HG03175 (cell line): Measurements from ENCODE around the gene PTPRF.

ENCODE experiments used
- ATAC-seq: cut with Tn5 transposase; IDR thresholded peaks from one replicate; pipeline ENCODE4 v1.9.1; 2021; ENCODE audit warnings: mild to moderate bottlenecking, moderate library complexity; ENCODE audit not compliant: unreplicated experiment

PTPRF gene

GRCh38 chr1:43600033-43601020 lies 69.6 kb downstream of the PTPRF start:
- no peak for ATAC-seq

GRCh38 chr1:43602990-43603389 lies 72.3 kb downstream of the PTPRF start:
- no peak for ATAC-seq

GRCh38 chr1:43604192-43604591 lies 73.5 kb downstream of the PTPRF start:
- ATAC-seq = no peak

GRCh38 chr1:43605157-43605556 lies 74.5 kb downstream of the PTPRF start:
- ATAC-seq = no peak

GRCh38 chr1:43605766-43606165 lies 75.1 kb downstream of the PTPRF start:
- ATAC-seq = no peak

- no peak for ATAC-seq
Measured at GRCh38 chr1:43606624-43607023, 75.9 kb downstream of the PTPRF start.

- no peak for ATAC-seq
Measured at GRCh38 chr1:43608827-43609226, 78.1 kb downstream of the PTPRF start.

GRCh38 chr1:43610339-43610738 lies 79.7 kb downstream of the PTPRF start:
- ATAC-seq = no peak

GRCh38 chr1:43611950-43612349 lies 81.3 kb downstream of the PTPRF start:
- no peak for ATAC-seq

GRCh38 chr1:43612406-43612805 lies 81.7 kb downstream of the PTPRF start:
- no peak for ATAC-seq

GRCh38 chr1:43613075-43613942 lies 82.6 kb downstream of the PTPRF start:
- no peak for ATAC-seq

GRCh38 chr1:43614211-43614610 lies 83.5 kb downstream of the PTPRF start:
- ATAC-seq = no peak

- no peak for ATAC-seq
Measured at GRCh38 chr1:43614891-43615290, 84.2 kb downstream of the PTPRF start.

GRCh38 chr1:43616383-43616782 lies 85.7 kb downstream of the PTPRF start:
- ATAC-seq = no peak

GRCh38 chr1:43617011-43617410 lies 86.3 kb downstream of the PTPRF start:
- ATAC-seq = no peak

- ATAC-seq = no peak
Measured at GRCh38 chr1:43617668-43618067, 87.0 kb downstream of the PTPRF start.

GRCh38 chr1:43618521-43619313 lies 88.0 kb downstream of the PTPRF start:
- ATAC-seq = no peak

- no peak for ATAC-seq
Measured at GRCh38 chr1:43619314-43619790, 88.7 kb downstream of the PTPRF start.

GRCh38 chr1:43619996-43620920 lies 89.6 kb downstream of the PTPRF start:
- no peak for ATAC-seq

- no peak for ATAC-seq
Measured at GRCh38 chr1:43620956-43621355, 90.3 kb downstream of the PTPRF start.
